HG02571 (cell line): ENCODE data around the gene SEC14L1.
A peak's percentile ranks its signal among the peaks of the same experiment; 100 is the strongest.
"Not testable (repeated sequence)": the region's sequence is repeated elsewhere in the genome, so short reads cannot be mapped to it uniquely, and the experiment has no call there.

Source experiments
- ATAC-seq: cut with Tn5 transposase; IDR thresholded peaks from one replicate; pipeline ENCODE4 v1.9.1; 2021; ENCODE audit warnings: mild to moderate bottlenecking, moderate library complexity; ENCODE audit not compliant: unreplicated experiment

The SEC14L1 gene

DNA sequence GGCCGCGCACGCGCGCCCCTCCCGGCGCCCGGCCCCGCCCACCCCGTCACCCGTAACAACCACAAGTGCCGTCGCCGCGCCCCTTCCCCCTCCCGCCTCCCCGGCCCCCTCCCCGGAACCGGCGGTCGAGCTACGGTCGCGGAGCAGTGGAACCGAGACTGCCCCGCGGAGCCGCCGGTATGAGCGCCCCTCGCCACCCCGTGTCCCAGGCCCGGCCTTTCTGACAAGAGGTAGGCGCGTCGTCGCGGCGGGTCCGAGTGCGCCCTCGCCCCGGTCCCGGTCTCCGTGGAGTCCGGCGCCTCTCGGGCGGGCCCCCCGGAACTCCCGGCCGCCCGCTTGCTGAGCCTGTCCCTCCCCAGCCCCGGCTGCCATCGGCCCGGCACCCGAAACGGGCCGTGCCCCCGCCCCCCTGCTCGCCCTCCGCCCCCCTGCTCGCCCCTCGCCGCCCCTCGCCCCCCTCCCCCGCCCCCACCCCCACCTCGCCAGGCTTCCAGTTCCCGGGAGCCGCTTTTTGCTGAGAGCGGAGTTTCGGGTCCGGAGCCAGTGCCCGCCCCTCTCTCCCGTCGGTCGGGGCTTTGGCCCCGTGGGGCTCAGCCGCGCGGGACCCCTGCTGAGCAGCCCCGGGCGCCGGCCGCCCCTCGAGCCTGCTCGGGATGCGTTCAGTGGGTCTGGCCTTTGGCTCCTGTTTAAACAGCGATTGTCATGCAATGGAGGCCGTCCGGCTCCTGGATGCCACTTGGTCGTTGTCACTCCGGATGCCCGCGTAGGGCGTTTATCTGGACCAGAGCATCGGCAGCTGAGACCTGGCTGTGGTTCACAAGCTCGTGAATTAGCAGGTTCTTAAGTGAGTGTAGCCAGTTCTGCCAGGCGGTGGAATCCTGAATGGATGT lies at the start of gene SEC14L1:
Gene SEC14L1, plus strand, starts transcription at position 92 of the 890 bp plus-strand sequence. CDS start 2,628 bp downstream, outside the sequence.
- ATAC-seq: peak; percentile 35

DNA sequence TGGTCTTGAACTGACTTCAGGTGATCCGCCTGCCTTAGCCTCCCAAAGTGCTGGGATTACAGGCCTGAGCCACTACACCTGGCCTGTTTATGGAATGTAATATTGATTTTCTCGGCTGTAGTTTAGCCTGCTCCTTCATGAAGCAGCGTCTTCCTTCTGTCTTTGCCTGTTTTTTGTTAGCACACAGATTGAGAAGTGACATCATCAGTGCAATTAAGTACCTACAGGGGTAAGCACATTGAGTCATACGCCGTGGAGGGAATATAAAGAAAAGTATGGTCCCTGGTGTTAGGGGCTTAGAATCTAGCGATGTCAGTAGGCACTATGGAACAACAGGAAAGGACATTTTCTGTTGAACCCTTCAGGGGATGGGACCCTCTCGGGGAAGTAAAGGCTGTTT lies 48.7 kb upstream of the SEC14L1 start:
- ATAC-seq: no peak

DNA sequence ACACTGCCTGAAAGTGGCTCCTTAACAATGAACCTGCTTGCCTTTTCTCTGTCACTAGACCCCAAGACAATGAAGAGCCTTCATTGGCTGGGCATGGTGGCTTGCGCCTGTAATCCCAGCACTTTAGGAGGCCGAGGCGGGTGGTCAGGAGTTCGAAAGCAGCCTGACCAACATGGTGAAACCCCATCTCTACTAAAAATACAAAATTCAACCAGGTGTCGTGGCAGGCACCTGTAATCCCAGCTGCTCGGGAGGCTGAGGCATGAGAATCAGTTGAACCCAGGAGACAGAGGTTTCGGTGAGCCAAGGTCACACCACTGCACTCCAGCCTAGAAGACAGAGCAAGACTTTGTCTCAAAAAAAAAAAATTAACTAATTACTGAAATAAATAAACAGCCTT lies 45.3 kb upstream of the SEC14L1 start:
- no peak for ATAC-seq

DNA sequence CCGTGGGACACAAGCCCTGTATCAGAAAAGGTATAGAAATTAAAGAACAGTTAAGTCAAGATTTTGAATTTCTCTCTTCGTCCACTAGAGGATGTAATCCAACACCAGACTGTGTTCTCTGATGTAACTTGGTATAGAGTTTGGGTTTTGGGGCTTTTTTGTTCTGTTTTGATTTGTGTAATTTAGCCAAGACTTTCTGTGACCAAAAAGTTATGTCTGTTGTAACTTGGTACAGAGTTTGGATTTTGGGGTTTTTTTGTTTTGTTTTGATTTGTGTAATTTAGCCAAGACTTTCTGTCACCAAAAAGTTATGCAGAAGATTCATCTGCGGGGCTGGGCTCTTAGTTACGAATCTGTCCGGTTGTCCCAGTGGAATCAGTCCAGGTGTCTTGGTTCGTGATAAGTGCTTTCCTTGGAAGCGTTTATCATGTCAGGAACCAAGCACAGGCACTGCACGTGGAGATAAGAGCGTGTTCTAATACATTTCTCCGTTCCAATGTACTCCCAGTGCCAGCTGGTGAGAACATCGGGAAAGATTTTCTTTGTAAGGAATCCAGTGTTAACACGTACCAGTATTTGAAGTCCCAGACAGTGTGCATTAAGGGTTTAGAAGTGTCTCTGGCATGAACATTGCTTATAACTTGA lies 44.1 kb upstream of the SEC14L1 start:
- ATAC-seq: no peak

DNA sequence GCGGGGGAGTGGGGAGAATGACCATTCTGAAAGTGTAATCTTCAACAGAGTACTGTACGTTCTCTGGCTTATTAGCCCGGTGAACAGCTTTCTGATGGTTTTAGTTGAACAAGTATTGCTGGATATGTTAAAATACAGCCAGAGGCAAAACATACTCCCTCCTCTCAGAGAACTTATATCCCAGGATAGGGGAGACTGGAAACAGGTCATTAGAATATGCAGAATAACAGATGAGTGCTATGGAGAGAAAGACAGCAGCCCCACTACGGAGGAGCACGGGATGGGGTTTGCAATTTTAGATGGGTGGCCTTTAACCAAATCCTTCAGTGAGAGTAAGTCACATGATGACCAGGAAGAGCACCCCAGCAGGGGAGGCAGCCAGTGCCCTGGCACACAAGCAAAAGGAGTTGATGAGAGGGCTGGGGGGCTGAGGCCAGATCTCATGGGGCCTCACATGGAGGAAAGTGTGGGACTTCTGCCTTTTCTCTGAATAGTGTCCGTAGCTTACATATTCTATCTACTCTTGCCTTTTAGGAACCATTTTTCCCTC lies 43.1 kb upstream of the SEC14L1 start:
- ATAC-seq: no peak

DNA sequence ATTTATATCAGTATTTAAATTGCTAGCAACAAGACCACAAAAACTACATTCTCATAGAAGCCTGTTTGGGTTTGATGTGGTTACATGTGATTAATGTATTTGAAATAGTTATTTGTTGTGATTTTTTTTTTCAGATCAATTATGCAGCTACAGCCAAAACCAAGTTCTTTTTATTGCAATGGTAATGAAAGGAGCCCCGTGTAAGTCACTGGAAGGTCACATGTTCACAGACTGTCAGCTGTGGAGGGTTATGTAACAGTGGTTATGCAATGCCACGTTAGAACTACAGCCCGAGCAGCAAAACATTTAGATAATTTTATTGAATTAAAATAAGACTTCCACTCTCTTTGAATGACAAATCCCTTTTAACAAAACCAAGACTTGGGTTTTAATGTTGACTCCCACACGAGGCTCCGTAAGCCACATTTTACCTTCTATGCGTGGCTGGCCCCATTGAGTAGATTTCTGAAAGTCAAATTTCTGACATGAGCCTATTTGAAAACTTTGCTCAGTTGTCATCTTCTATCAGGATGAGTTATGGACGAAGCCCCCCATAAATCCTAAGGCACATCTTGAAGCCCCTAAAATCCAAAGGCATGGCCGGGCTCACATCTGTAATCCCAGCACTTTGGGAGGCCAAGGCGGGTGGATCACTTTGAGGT lies 41.8 kb upstream of the SEC14L1 start:
- ATAC-seq: no peak

DNA sequence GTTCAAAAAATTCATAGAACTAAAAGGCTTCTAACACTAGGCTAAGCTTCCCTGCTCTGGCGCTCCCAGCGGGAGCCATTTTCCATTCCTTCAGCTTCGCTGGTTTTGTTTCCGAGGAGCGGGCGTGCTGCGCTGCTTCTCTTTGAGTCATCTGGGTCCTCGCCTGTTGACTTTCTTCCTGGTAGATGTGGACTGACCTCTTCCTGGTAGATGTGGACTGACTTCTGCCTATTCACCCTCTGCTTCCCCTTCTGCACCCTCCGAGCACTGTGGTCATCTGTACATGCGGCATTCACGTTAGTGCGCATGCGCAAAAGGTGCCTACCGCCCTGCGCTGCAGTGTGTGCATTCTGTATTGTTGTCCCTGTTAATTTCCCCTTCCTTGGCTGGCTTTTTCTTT lies 40.8 kb upstream of the SEC14L1 start:
- no peak for ATAC-seq

DNA sequence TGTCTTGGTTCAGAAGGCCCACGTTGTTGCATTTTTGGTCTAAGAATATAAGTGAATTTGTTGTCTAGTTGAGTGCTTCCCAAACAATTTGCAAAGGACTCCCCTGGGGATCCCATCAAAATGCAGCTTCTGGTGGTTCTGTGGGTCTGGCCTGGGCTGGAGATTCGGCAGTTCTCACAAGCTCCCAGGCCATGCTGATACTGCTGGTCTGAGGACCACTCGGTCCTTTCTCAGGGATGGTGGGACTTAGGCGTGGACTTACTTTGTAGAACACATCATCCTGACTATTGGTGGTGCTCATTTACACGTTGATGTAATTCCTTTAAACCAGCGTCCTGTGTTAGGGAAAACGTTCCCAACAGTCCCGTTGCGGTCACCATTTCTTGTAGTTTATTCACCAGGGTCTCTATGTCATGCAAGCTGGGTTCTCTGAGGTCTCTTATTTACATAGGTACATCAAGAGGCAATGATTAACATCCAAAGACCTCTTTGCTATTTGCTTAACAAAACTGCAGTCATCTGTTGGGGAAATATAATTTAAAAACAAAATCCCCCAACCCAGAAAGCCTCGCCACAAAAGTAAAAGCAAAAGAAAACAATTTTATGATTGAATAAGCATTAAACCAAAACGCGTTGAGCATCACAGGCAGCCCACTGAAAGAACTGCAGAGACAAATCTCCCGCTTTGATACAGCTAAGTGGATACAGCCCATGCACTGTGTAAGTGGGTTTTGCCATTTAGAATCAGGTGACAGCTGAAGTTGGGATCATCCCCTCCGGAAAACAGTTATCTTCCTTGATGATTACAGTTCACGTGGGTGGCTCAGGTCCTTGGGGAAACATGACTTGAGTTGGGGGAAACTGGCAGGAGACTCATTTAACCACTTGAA lies 39.0 kb upstream of the SEC14L1 start:
- no peak for ATAC-seq

DNA sequence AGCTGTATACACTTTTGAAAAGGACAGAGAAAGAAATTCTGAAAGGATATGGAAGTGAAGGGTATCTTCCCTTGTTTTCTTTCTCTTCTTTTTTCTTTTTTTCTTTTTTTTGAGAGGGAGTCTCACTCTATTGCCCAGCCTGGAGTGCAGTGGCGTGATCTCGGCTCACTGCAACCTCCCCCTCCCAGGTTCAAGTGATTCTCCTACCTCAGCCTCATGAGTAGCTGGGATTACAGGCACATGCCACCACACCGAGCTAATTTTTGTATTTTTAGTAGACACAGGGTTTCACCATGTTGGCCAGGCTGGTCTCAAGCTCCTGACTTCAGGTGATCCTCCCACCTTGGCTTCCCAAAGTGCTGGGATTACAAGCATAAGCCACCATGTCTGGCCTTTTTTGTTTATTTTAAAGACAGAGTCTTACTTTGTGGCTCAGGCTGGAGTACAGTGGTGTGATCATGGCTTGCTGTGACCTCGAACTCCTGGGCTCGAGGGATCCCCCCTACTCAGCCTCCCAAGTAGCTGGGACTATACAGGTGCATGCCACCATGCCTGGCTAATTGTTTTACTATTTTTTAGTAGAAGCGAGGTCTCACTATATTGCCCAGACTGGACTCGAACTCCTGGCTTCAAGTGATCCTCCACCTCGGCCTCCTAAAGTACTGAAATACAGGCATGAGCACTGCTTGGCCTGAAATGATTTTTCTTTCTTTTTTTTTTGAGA lies 38.2 kb upstream of the SEC14L1 start:
- not testable (repeated sequence) for ATAC-seq

DNA sequence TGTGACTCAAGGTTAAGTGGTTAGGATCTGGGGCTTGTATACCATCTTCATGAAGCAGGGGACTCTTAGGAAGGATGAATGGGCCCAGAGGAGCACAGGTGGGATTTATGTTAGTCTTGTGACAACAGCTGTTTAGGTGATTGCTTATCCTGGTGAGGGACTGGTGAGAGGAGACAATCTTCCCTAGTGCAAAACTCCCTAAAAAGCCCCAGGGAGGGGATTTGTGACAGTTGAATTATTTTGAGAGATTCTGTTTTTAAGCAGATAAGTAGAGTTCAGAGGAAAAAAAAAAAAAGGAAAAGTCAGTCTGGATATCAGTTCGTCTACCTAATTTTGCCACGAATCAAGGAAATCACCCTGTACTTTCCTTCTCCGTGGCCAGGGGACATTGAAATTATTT lies 35.1 kb upstream of the SEC14L1 start:
- ATAC-seq: no peak

DNA sequence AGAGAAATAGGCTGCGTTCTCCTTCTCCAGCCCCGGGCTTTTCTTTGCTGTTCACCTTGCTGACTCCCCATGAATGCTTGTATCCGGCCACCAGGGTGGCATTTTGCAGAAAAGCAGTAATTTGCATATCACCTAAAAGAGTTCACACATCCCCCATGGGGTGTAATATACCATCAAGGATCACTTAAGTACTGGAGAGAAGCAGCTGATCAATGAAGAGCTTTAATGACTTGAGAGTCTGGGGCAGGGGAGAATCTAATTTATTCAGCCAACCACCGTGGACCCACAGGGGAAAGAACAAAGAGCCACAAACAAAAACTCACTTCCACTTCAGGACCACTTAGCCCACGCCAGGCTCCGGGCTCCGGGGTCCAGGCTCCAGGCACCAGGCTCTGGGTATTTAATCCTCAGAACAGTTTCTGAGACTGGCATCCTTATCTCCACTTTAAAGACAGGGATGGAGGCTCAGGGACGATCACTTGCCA lies 33.9 kb upstream of the SEC14L1 start:
- ATAC-seq: no peak

DNA sequence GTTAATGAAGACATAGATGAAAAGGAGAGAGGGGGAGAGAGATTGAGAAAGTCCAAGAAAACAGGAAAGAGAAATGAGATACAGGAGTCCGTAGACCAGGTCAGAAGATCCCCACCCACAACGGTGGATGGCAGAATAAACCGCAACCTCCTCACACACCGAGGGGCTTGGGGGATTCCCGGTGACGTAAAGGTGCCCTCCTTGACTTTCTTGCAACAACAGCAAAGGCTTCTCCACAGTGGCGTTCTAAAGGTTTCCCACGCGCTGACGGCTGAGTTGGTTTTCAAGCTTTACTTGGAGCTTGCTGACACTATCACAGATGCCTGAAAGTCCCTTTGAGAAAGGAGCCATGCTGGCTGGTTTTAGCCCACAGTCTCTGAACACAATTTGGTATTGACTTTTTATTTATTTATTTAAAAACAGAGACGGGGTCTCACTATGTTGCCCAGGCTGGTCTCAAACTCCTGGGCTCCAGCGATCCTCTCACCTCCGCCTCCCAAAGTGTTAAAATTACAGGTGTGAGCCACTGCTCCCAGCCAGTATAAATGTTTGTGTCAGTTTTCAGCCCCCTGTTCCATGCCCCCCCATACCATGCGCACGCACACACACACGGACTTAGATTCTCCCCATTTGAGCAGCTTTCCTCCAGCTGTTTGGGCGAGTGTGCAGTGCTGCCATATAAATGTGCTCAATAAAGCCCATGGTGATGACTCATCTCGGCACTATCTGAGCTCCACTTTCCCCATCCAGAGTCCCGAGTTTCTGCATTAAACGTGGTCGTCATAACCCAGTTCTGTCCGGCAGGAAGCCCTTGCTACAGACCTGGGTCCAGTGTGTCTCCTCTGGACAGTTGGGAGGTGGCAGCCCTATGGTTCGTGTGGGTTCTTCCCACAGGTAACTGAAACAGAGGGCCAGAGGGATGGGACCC lies 33.0 kb upstream of the SEC14L1 start:
- ATAC-seq: no peak

DNA sequence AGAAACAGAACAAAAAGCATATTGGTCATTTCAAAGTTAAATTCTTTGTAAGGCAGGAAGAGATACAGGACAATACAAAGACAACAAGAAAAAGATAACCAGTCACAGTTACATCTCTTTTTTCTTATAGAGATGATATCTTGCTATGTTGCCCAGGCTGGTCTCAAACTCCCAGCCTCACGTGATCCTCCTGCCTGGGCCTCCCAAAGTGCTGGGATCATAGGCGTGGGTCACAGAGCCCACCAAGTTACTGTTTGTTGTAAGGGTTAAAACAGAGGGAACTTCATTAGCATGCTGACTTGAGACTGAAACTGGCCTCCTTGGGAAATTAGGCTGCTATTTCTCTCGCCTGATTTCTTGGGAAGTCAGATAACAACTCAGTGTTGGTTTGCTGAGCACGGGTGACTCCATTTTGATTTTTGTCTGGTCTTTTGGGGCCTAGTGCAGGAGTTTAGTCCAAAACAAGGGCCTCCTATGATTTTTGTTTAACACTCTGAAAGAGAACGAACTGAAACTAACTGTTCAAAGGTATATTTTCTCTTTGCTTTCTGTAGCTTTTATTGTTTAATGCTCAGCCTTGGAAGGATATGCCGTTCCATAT lies 31.5 kb upstream of the SEC14L1 start:
- no peak for ATAC-seq

DNA sequence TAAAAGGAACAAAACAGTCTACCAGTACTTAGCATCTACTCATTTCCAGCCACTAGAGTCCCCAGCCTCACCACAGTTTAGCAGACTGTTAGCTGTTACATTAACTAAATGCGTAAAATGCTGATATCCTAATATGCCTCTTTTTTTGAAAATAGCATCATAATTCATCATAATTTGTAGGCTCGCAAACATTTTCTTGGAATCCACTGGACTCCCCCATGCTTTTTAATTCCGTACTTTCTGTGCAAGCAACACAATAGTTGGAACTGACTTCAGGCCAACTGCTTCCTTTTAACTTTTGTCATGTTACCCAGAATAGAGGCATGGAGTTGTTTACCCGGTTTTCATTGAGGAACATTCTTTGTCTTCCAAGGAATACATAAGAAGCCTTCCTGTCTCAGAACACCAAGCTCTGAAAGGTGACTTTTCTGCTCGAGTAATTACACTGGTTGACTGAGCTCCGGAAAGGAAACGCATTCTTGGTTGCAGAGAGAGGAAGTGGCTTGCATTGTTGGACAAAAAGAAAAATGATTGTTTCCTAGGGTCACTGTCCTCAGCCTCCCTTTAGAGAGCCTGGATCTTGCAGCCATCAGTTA lies 30.9 kb upstream of the SEC14L1 start:
- ATAC-seq: no peak

DNA sequence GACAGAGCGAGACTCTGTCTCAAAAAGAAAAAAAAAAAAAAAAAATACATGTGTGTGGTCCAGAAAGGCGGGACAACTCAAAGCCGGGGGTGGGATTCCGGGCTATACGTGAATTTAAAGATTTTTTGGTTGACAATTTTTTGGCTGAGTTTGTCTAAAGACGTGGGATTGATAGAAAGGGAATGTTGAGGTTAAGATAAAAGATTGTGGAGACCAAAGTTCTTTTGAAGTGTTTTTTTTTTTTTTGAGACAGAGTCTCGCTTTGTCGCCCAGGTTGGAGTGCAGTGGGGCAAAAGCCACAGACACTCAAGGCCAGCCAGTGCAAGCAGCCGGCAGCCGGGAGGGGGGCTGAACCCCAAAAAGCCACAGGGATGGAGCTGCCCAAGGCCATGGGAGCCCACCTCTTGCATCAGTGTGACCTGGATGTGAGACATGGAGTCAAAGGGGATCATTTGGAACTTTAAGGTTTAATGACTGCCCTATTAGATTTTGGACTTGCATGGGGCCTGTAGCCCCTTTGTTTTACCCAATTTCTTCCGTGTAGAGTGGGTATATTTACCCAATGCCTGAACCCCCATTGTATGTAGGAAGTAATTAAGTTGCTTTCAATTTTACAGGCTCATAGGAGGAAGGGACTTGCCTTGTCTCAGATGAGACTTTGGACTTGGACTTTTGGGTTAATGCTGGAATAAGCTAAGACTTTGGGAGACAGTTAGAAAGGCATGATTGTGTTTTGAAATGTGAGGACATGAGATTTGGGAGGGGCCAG lies 29.4 kb upstream of the SEC14L1 start:
- ATAC-seq: not testable (repeated sequence)

DNA sequence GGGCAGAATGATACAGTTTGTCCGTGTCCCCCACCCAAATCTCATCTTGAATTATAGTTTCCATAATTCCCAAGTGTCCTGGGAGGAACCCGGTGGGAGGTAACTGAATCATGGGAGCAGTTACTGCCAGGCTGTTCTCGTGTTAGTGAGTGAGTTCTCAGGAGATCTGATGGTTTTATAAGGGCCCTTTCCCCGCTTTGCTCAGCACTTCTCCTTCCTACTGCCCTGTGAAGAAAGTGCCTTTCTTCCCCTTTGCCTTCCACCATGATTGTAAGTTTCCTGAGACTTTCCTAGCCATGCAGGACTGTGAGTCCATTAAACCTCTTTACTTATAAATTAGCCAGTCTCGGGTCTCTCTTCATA lies 28.9 kb upstream of the SEC14L1 start:
- ATAC-seq: no peak

DNA sequence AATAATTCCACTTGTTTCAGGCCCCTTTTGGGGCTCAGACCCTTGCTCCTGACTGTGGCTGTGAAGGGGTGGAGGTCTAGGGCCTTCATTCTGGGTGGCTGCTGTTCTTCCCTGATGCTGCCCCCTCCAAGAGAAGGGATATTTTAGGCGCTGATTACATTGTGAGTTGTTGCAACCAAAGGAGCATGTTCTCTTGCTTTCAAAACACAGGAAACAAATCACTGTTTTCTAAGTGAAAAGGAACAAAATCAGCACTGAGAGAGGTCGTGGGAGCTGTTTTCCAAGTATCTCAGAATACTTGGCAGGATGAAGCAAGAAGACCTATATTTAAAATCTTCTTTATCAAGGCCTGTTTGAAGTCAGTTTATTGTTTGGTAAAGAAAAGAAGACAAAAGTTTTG lies 25.3 kb upstream of the SEC14L1 start:
- ATAC-seq: no peak
